Effector CD4-positive, alpha-beta T cell (primary cell): ENCODE results near the gene OFD1.
"Not testable (repeated sequence)": the region's sequence is repeated elsewhere in the genome, so short reads cannot be mapped to it uniquely, and the experiment has no call there.

Experiments used
- DNase-seq: peaks from one replicate; pipeline ENCODE4 v3.0.0-alpha.2; 2020

The OFD1 gene

GRCh38 chrX:13703589-13703988 lies 31.0 kb upstream of the OFD1 start:
- no peak for DNase-seq

- no peak for DNase-seq
Measured at GRCh38 chrX:13711141-13711540, 23.4 kb upstream of the OFD1 start.

GRCh38 chrX:13716455-13716854 lies 18.1 kb upstream of the OFD1 start:
- no peak for DNase-seq

- DNase-seq, result peak; percentile 41
Measured at GRCh38 chrX:13716905-13717304, 17.6 kb upstream of the OFD1 start.

- DNase-seq, result no peak
Measured at GRCh38 chrX:13717700-13718472, 16.7 kb upstream of the OFD1 start.

- DNase-seq, result no peak
Measured at GRCh38 chrX:13719192-13719856, 15.2 kb upstream of the OFD1 start.

GRCh38 chrX:13721371-13721770 lies 13.2 kb upstream of the OFD1 start:
- DNase-seq, result no peak

GRCh38 chrX:13721819-13722519 lies 12.6 kb upstream of the OFD1 start:
- DNase-seq, result no peak

- peak; percentile 27 for DNase-seq
Measured at GRCh38 chrX:13724878-13725277, 9.7 kb upstream of the OFD1 start.

GRCh38 chrX:13726583-13726982 lies 8.0 kb upstream of the OFD1 start:
- DNase-seq, result not testable (repeated sequence)

- DNase-seq, result not testable (repeated sequence)
Measured at GRCh38 chrX:13730523-13730922, 4.0 kb upstream of the OFD1 start.

- no peak for DNase-seq
Measured at GRCh38 chrX:13732246-13733067, 2.1 kb upstream of the OFD1 start.

- DNase-seq, result no peak
Measured at GRCh38 chrX:13733506-13733905, 1.0 kb upstream of the OFD1 start.

GRCh38 chrX:13741695-13742094 lies 7.1 kb downstream of the OFD1 start:
- DNase-seq, result no peak

- DNase-seq, result peak; percentile 15
Measured at GRCh38 chrX:13742397-13743176, 8.0 kb downstream of the OFD1 start.

GRCh38 chrX:13747836-13748235 lies 13.3 kb downstream of the OFD1 start:
- no peak for DNase-seq

- no peak for DNase-seq
Measured at GRCh38 chrX:13748486-13748885, 13.9 kb downstream of the OFD1 start.

- no peak for DNase-seq
Measured at GRCh38 chrX:13750204-13750603, 15.7 kb downstream of the OFD1 start.

- no peak for DNase-seq
Measured at GRCh38 chrX:13750812-13751211, 16.3 kb downstream of the OFD1 start.

GRCh38 chrX:13752141-13752540 lies 17.6 kb downstream of the OFD1 start:
- DNase-seq, result no peak

- DNase-seq, result no peak
Measured at GRCh38 chrX:13752646-13753045, 18.1 kb downstream of the OFD1 start.

- DNase-seq, result no peak
Measured at GRCh38 chrX:13754765-13755164, 20.2 kb downstream of the OFD1 start.
